HepG2 (cell line): Measurements from ENCODE around the gene BMAL1. TPM values are rescaled to one million over a fixed set of nuclear protein-coding genes. Genes with fewer than 3 reads are reported as not detected.

Experiments
- ATAC-seq: fragments of 200-7000 bp; cut with Tn5 transposase; 3 replicates; pipeline ENCODE4 v1.9.1; 2020; ENCODE audit warnings: mild to moderate bottlenecking, moderate library complexity
- BruUV-seq: library from RNA; stranded (reverse); fragments of 400-500 nt; replicated peaks from 2 replicates; lab custom pipeline; 2021; lab: Mats Ljungman, UMichigan
- CTCF ChIA-PET: fragments of 300-600 bp; formaldehyde crosslinking; extraction: SDS; loops from one replicate; lab custom pipeline; 2021; ENCODE audit warnings: low total read pairs, inconsistent platforms, low intra/inter-chr PET ratio; lab: Yijun Ruan, JAX
- POLR2A ChIA-PET: fragments of 350-600 bp; sonication (Branson Sonifier 250); formaldehyde crosslinking; loops from one replicate; lab custom pipeline; 2020; ENCODE audit warnings: antibody characterized with exemption, inconsistent platforms; lab: Yijun Ruan, JAX
- DNase-seq: peaks from one replicate; pipeline ENCODE4 v3.0.0-alpha.2; 2015; ENCODE audit warnings: low spot score
- FAIRE-seq: peaks from 3 replicates; lab custom pipeline; 2011; peaks lifted over from hg19 to GRCh38; lab: Jason Lieb, UNC
- H2AFZ ChIP-seq: one replicate; pipeline ENCODE4 v1.6.1; 2011; ENCODE audit warnings: low read length, inconsistent platforms
- H3K27ac ChIP-seq: fragments of 300-600 bp; 3 replicates; pipeline ENCODE4 v1.8.0; 2011; ENCODE audit warnings: mixed run types, mild to moderate bottlenecking, mixed read lengths, low read length, inconsistent platforms; ENCODE audit not compliant: insufficient read depth; ENCODE audit errors: extremely low read length
- H3K27me3 ChIP-seq, 2 experiments: fragments of 200-600 bp in 1 of 2; 2 replicates in 1 of 2; 3 replicates in 1 of 2; pipeline versions ENCODE4 v1.6.0 to v1.8.0; 2011; ENCODE audit warnings: low read length in 2 of 2, mild to moderate bottlenecking in 2 of 2, moderate library complexity in 2 of 2, inconsistent platforms in 1 of 2; ENCODE audit not compliant: insufficient read depth in 2 of 2, control insufficient read depth in 1 of 2
- H3K36me3 ChIP-seq, 2 experiments: fragments of 200-600 bp in 1 of 2; replicated peaks in 1 of 2; 2 replicates in 1 of 2; 3 replicates in 1 of 2; pipeline versions ENCODE4 v1.5.1 to v1.8.0; 2011; ENCODE audit warnings: low read length in 2 of 2, inconsistent platforms in 1 of 2; ENCODE audit not compliant: insufficient read depth in 2 of 2, control insufficient read depth in 1 of 2
- H3K4me1 ChIP-seq: 2 replicates; pipeline ENCODE4 v1.5.1; 2012; ENCODE audit warnings: low read length, inconsistent platforms; ENCODE audit not compliant: insufficient read depth
- H3K4me2 ChIP-seq: 2 replicates; pipeline ENCODE4 v1.6.0; 2011; ENCODE audit warnings: low read depth, low read length, inconsistent platforms
- H3K4me3 ChIP-seq, 3 experiments: fragments of 200-600 bp in 1 of 3; sonication (generic), shearing (Covaris generic) in 1 of 3; replicated peaks in 1 of 3; 2 replicates each; pipeline ENCODE4 v1.5.1; 2011 to 2016; ENCODE audit warnings: low read length in 3 of 3, inconsistent platforms in 2 of 3, low read depth in 2 of 3, mild to moderate bottlenecking in 2 of 3, control low read depth in 1 of 3, mixed read lengths in 1 of 3; ENCODE audit not compliant: insufficient read depth in 1 of 3
- H3K79me2 ChIP-seq: one replicate; pipeline ENCODE4 v1.6.1; 2011; ENCODE audit warnings: low read length, inconsistent platforms; ENCODE audit not compliant: insufficient read depth
- H3K9ac ChIP-seq: 2 replicates; pipeline ENCODE4 v1.6.0; 2011; ENCODE audit warnings: mild to moderate bottlenecking, low read depth, low read length, inconsistent platforms; ENCODE audit not compliant: insufficient read depth
- H3K9me3 ChIP-seq: 2 replicates; pipeline ENCODE4 v1.5.1; 2012; ENCODE audit warnings: mild to moderate bottlenecking, low read length
- H4K20me1 ChIP-seq: 2 replicates; pipeline ENCODE4 v1.6.0; 2011; ENCODE audit warnings: inconsistent platforms, mild to moderate bottlenecking, low read length, moderate library complexity; ENCODE audit not compliant: insufficient read depth
- ATAD3A ChIP-seq: sonication (generic); formaldehyde crosslinking; IDR thresholded peaks from 2 replicates; pipeline ENCODE4 v1.4.0; 2020; ENCODE audit warnings: missing genetic modification reagents
- CENPT ChIP-seq: sonication (generic); formaldehyde crosslinking; IDR thresholded peaks from 2 replicates; pipeline ENCODE4 v1.8.0; 2022; ENCODE audit warnings: low read depth, mild to moderate bottlenecking, moderate library complexity, missing genetic modification reagents
- FOXA1 ChIP-seq, 2 experiments: fragments of 450-650 bp in 1 of 2; sonication (generic) in 1 of 2; formaldehyde crosslinking in 1 of 2; IDR thresholded peaks; 2 replicates each; pipeline versions ENCODE4 v1.4.0 to v1.6.1; 2016 to 2020; ENCODE audit warnings: missing genetic modification reagents in 1 of 2
- FOXK1 ChIP-seq: sonication (generic); formaldehyde crosslinking; IDR thresholded peaks from 2 replicates; pipeline ENCODE4 v1.4.0; 2020; ENCODE audit warnings: low read depth, missing genetic modification reagents, borderline replicate concordance
- FOXP4 ChIP-seq: sonication (generic); formaldehyde crosslinking; IDR thresholded peaks from 2 replicates; pipeline ENCODE4 v1.4.0; 2020; ENCODE audit warnings: missing genetic modification reagents
- KAT8 ChIP-seq: IDR thresholded peaks from 2 replicates; pipeline ENCODE4 v1.6.1; 2016; ENCODE audit warnings: missing genetic modification reagents, missing compliant biosample characterization
- MAFK ChIP-seq, 2 experiments: IDR thresholded peaks in 1 of 2; conservative IDR thresholded peaks in 1 of 2; 2 replicates each; pipeline ENCODE4 v1.6.1; 2011; ENCODE audit warnings: improper control_type of control experiment in 2 of 2, low read length in 2 of 2
- MXI1 ChIP-seq: IDR thresholded peaks from 3 replicates; pipeline ENCODE4 v1.6.1; 2012; ENCODE audit warnings: low read depth, low read length, inconsistent platforms, borderline replicate concordance
- PREB ChIP-seq: sonication (generic); formaldehyde crosslinking; IDR thresholded peaks from 2 replicates; pipeline ENCODE4 v1.4.0; 2020; ENCODE audit warnings: missing genetic modification reagents
- RFX1 ChIP-seq: fragments of 450-650 bp; IDR thresholded peaks from 2 replicates; pipeline ENCODE4 v1.6.1; 2017
- RFX3 ChIP-seq: IDR thresholded peaks from 2 replicates; pipeline ENCODE4 v1.6.1; 2016; ENCODE audit warnings: missing biosample characterization, missing genetic modification reagents
- RFX5 ChIP-seq: IDR thresholded peaks from 2 replicates; pipeline ENCODE4 v1.6.1; 2011; ENCODE audit warnings: low read depth, low read length, improper control_type of control experiment
- RFXAP ChIP-seq: sonication (generic); formaldehyde crosslinking; IDR thresholded peaks from 2 replicates; pipeline ENCODE4 v1.4.0; 2020; ENCODE audit warnings: missing genetic modification reagents, borderline replicate concordance
- ZBTB46 ChIP-seq: sonication (generic); formaldehyde crosslinking; IDR thresholded peaks from 2 replicates; pipeline ENCODE4 v1.4.0; 2020; ENCODE audit warnings: mild to moderate bottlenecking, missing genetic modification reagents, borderline replicate concordance
- ZNF512 ChIP-seq: sonication (generic); formaldehyde crosslinking; IDR thresholded peaks from 2 replicates; pipeline ENCODE4 v1.4.0; 2020; ENCODE audit warnings: mild to moderate bottlenecking, missing genetic modification reagents
- ZNF883 ChIP-seq: sonication (generic); formaldehyde crosslinking; IDR thresholded peaks from 2 replicates; pipeline ENCODE4 v1.5.1; 2020; ENCODE audit warnings: mild to moderate bottlenecking, missing genetic modification reagents; ENCODE audit errors: not compliant biosample characterization
- WGBS: methylation state at CpG from one replicate; pipeline ENCODE4 v1.1.6; 2017; ENCODE audit warnings: low lambda C conversion rate; 5-methylcytosine and 5-hydroxymethylcytosine counted together
- in situ Hi-C: cut with HindIII; loops from 2 replicates; pipeline ENCODE4 v1.10.0; 2017; ENCODE audit warnings: low pct_unique_long_range_greater_than_20kb; ENCODE audit not compliant: extremely low pct_ligation_motif_present
- intact Hi-C: fragments of 100-400 bp; cut with micrococcal nuclease; formaldehyde crosslinking; loops from one replicate; pipeline ENCODE4 v1.10.0; 2022; ENCODE audit not compliant: unreplicated experiment
- polyA plus RNA-seq, 8 experiments: library from polyadenylated mRNA; depleted of rRNA in 3 of 8; stranded (reverse) in 7 of 8; unstranded in 1 of 8; fragments of >200 nt; fragmentation: Illumina TruSeq in 4 of 8; extraction: Trizol in 4 of 8; gene quantifications; 2 replicates each; pipeline versions ENCODE4 v1.2.1 to v1.2.3, GENCODE V29; 2011 to 2016; ENCODE audit warnings: low read depth in 4 of 8, missing spikeins in 1 of 8, mixed read lengths in 1 of 8; ENCODE audit not compliant: insufficient read depth in 1 of 8
- total RNA-seq, 5 experiments: library from RNA; depleted of rRNA; stranded (reverse); fragments of >200 nt; fragmentation: Illumina TruSeq; extraction: Trizol; gene quantifications; 2 replicates each; pipeline ENCODE4 v1.2.3, GENCODE V29; 2016; ENCODE audit warnings: low read depth in 1 of 5

BMAL1 gene
- total and polyA plus RNA-seq, 2 of the 13 experiments (the other 11 are each of a cell fraction or from before 2014, with no cell fraction given) = 4.5 to 4.8 TPM

GRCh38 chr11:13386567-13386966 is 109.0 kb downstream of the BMAL1 start:
- DNase-seq (peak; percentile 43), ATAC-seq (peak; percentile 95), FAIRE-seq (no peak)
- no TSS peak for BruUV-seq
- H3K27me3 ChIP-seq = no peaks in the 10 kb centered on the region
- peaks cover 6 to 9% of the 10 kb centered on the region in 2 experiments; a peak in 4 of 5 replicates for H3K36me3 ChIP-seq
- H3K4me2 ChIP-seq = no peak overlapping the region
- CTCF ChIA-PET = no interaction called here
- no peak overlapping the region for H3K9ac ChIP-seq
- POLR2A ChIA-PET = no interaction called here
- intact Hi-C loops = loop anchor here (5.0 kb wide), 1 partner anchor 174 kb away; no protein-coding TSS in a partner anchor
- no peaks in the 10 kb centered on the region for H3K9me3 ChIP-seq
- H4K20me1 ChIP-seq = no peaks in the 10 kb centered on the region
- no peak overlapping the region for H3K4me3 ChIP-seq
- H3K79me2 ChIP-seq = no peaks in the 10 kb centered on the region
- H3K4me1 ChIP-seq = peaks cover 7% of the 10 kb centered on the region; the same call in 1 of the 2 replicates
- H3K27ac ChIP-seq = peak overlapping the region; percentile 43
- H2AFZ ChIP-seq = no peak overlapping the region
- WGBS = 59% methylated on average over 2 of the region's 2 CpGs
- in situ Hi-C loops = no loop called here
- TF ChIP-seq MAFK (conservative IDR thresholded peaks at IDR 0.05 in 1 of 2, IDR thresholded peaks at IDR 0.05 in 1 of 2; ENCODE audit: low read length in 2 of 2) (0 out of 4 replicates have a peak, but pooled peaks of 1 of the 2 experiments have one; percentile 14), FOXA1 (IDR thresholded peaks at IDR 0.05) (peak; percentile 52), FOXA1 (CRISPR knock-in tag; IDR thresholded peaks at IDR 0.05) (peak; percentile 80), RFX1 (peak; percentile 84), MXI1 (peak; percentile 79; the same call in 2 of the 3 replicates), ATAD3A (no peak), FOXK1 (CRISPR knock-in tag) (peak; percentile 51; the same call in 1 of the 2 replicates), RFX3 (CRISPR knock-in tag) (peak; percentile 83), RFXAP (no peak), RFX5 (no peak), ZNF883 (CRISPR knock-in tag) (no peak), PREB (CRISPR knock-in tag) (no peak), ZBTB46 (CRISPR knock-in tag) (no peak), KAT8 (CRISPR knock-in tag) (no peak), FOXP4 (CRISPR knock-in tag) (0 out of 2 replicates have a peak, but pooled peaks have one; percentile 22), CENPT (CRISPR knock-in tag) (no peak), ZNF512 (CRISPR knock-in tag) (no peak)
